A549 (cell line): ENCODE results near the gene TVP23A.

ENCODE experiments used
- CBX8 ChIP-seq: fragments of 200-600 bp; sonication (generic); IDR thresholded peaks from 2 replicates; pipeline ENCODE4 v1.6.1; 2016
- FOSL2 ChIP-seq, 2 experiments: fragments of 450-650 bp in 1 of 2; fragments of >200 bp in 1 of 2; sonication (Bioruptor Twin) in 1 of 2; formaldehyde crosslinking; IDR thresholded peaks; 2 replicates each; pipeline versions ENCODE4 v1.5.0 to v1.6.1; 2016 to 2020; ENCODE audit warnings: mild to moderate bottlenecking in 1 of 2, moderate library complexity in 1 of 2
- HDAC2 ChIP-seq: fragments of 200-600 bp; sonication (generic); IDR thresholded peaks from 2 replicates; pipeline ENCODE4 v1.6.1; 2016
- NR3C1 ChIP-seq: fragments of >200 bp; sonication (Bioruptor Twin); formaldehyde crosslinking; IDR thresholded peaks from 3 replicates; pipeline ENCODE4 v1.6.1; 2017
- POLR2A ChIP-seq: IDR thresholded peaks from 2 replicates; pipeline ENCODE4 v1.6.1; 2012; ENCODE audit warnings: mild to moderate bottlenecking, low read length
- TP53 ChIP-seq: fragments of 250-450 bp; sonication (Bioruptor Pico); IDR thresholded peaks from 2 replicates; pipeline ENCODE4 v1.5.0; 2021; ENCODE audit warnings: mild to moderate bottlenecking, moderate library complexity
- TF ChIP-seq, protein P1 (sequence below): fragments of >200 bp; sonication (Bioruptor Twin); formaldehyde crosslinking; IDR thresholded peaks from 3 replicates; pipeline ENCODE4 v1.5.1; 2016
- TF ChIP-seq, protein P2 (sequence below): fragments of 150-350 bp; IDR thresholded peaks from 2 replicates; pipeline ENCODE4 v1.6.1; 2014; ENCODE audit warnings: low read depth, mild to moderate bottlenecking, low read length

DNA sequence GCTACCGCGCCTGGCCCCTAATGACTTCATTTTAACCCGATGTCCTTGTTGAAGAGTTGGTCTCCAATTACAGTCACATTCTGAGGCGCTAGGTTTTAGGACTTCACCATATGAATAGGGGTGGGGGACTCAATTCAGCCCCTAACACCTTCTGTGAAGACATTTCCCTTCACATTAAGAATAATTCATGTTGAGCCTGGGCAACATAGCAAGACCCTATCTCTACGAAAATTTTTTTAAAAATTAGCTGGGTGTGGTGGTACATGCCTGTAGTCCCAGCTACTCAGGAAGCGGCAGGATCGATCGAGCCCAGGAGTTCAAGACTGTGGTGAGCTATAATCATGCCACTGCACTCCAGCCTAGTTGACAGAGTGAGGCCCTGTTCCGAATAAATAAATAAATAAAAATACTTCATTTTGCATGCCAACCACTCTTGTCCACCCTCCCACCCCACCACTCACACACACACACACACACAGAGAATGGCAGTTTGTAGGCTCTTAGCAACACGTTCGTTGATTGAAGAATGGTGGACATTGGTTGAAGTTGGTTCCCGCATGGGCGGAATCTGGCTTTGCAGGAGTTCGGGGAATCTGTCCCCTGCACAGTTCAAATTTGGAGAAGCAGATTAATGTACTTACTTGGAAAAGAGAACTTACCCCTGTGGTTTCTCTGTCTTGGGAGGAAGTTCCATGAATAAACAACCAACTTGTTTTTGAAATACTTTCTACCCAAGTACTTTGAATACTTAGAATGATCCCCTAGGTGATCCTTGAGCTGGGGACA is 27.8 kb upstream of the TVP23A start:
- TF ChIP-seq, protein P1, sequence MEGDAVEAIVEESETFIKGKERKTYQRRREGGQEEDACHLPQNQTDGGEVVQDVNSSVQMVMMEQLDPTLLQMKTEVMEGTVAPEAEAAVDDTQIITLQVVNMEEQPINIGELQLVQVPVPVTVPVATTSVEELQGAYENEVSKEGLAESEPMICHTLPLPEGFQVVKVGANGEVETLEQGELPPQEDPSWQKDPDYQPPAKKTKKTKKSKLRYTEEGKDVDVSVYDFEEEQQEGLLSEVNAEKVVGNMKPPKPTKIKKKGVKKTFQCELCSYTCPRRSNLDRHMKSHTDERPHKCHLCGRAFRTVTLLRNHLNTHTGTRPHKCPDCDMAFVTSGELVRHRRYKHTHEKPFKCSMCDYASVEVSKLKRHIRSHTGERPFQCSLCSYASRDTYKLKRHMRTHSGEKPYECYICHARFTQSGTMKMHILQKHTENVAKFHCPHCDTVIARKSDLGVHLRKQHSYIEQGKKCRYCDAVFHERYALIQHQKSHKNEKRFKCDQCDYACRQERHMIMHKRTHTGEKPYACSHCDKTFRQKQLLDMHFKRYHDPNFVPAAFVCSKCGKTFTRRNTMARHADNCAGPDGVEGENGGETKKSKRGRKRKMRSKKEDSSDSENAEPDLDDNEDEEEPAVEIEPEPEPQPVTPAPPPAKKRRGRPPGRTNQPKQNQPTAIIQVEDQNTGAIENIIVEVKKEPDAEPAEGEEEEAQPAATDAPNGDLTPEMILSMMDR = no peak
- no peak for TF ChIP-seq NR3C1
- no peak for TF ChIP-seq POLR2A
- TF ChIP-seq TP53 (CRISPR knock-in tag) = no peak
- no peak for TF ChIP-seq HDAC2
- TF ChIP-seq FOSL2 (IDR thresholded peaks at IDR 0.05) = no peak
- TF ChIP-seq FOSL2 (CRISPR knock-in tag; IDR thresholded peaks at IDR 0.05) = no peak
- TF ChIP-seq CBX8 = no peak
- TF ChIP-seq, protein P2, sequence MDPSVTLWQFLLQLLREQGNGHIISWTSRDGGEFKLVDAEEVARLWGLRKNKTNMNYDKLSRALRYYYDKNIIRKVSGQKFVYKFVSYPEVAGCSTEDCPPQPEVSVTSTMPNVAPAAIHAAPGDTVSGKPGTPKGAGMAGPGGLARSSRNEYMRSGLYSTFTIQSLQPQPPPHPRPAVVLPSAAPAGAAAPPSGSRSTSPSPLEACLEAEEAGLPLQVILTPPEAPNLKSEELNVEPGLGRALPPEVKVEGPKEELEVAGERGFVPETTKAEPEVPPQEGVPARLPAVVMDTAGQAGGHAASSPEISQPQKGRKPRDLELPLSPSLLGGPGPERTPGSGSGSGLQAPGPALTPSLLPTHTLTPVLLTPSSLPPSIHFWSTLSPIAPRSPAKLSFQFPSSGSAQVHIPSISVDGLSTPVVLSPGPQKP = no peak
